Gastroesophageal sphincter (tissue), 4 donors: ENCODE measurements around the gene RIPK1. TPM values are rescaled to one million over a fixed set of nuclear protein-coding genes. Genes with fewer than 3 reads are reported as not detected.

Source experiments
- ATAC-seq: fragments of 150-250 bp; one replicate; pipeline ENCODE4 v1.9.1; 2016; ENCODE audit warnings: mild to moderate bottlenecking, moderate library complexity
- H3K27ac ChIP-seq, 4 donors: fragments of 200-600 bp; sonication (generic) in 3 of 4; 1 replicate in 3 of 4; 2 replicates in 1 of 4; pipeline ENCODE4 v1.5.1; 2016 to 2019
- H3K27me3 ChIP-seq: fragments of 200-600 bp; sonication (generic); one replicate; pipeline ENCODE4 v1.5.1; 2019
- H3K36me3 ChIP-seq, 2 donors: fragments of 200-600 bp; sonication (generic); one replicate each; pipeline ENCODE4 v1.5.1; 2019; ENCODE audit warnings: control low read depth in 1 of 2
- H3K4me1 ChIP-seq, 3 donors: fragments of 200-600 bp; sonication (generic); 1 replicate in 2 of 3; 2 replicates in 1 of 3; pipeline ENCODE4 v1.5.1; 2016 to 2019; ENCODE audit warnings: control low read depth in 2 of 3
- H3K4me3 ChIP-seq, 2 donors: fragments of 200-600 bp; sonication (generic); one replicate each; pipeline ENCODE4 v1.5.1; 2019; ENCODE audit warnings: mild to moderate bottlenecking in 1 of 2, moderate library complexity in 1 of 2
- H3K9me3 ChIP-seq, 3 donors: fragments of 200-600 bp; sonication (generic); one replicate each; pipeline ENCODE4 v1.5.1; 2017 to 2019; ENCODE audit warnings: control low read depth in 2 of 3
- CTCF ChIP-seq, 4 experiments: fragments of 200-600 bp in 2 of 4; fragments of 450-650 bp in 2 of 4; sonication (generic) in 1 of 4; IDR thresholded peaks; one replicate each; pipeline ENCODE4 v1.5.1; 2017 to 2019; ENCODE audit warnings: antibody characterized with exemption in 4 of 4, mild to moderate bottlenecking in 2 of 4, moderate library complexity in 2 of 4
- EP300 ChIP-seq: sonication (generic); formaldehyde crosslinking; IDR thresholded peaks from one replicate; pipeline ENCODE4 v1.6.1; 2017; ENCODE audit warnings: antibody characterized with exemption, mild to moderate bottlenecking
- POLR2A ChIP-seq, 2 donors: fragments of 450-650 bp; IDR thresholded peaks; one replicate each; pipeline ENCODE4 v1.6.1; 2017; ENCODE audit warnings: antibody characterized with exemption in 2 of 2, mild to moderate bottlenecking in 2 of 2, moderate library complexity in 1 of 2
- POLR2AphosphoS5 ChIP-seq: sonication (generic); formaldehyde crosslinking; IDR thresholded peaks from one replicate; pipeline ENCODE4 v1.6.1; 2017; ENCODE audit warnings: antibody characterized with exemption
- WGBS, 2 donors: methylation state at CpG; one replicate each; pipeline ENCODE4 v1.1.5; 2018; ENCODE audit warnings: low coverage in 1 of 2; 5-methylcytosine and 5-hydroxymethylcytosine counted together
- total RNA-seq, 4 donors: library from RNA; depleted of rRNA; stranded (reverse); fragments of >200 nt; gene quantifications; one replicate each; pipeline ENCODE4 v1.1.0, GENCODE V29; 2016

RIPK1 gene
- total RNA-seq, 4 donors from 2014 or later = 20.1 to 28.9 (median 25.7) TPM

- 27 to 30% methylated on average over 10 to 14 of the region's 19 CpGs for WGBS, 2 donors
- H3K9me3 ChIP-seq = no peaks in the 10 kb centered on the region
- H3K4me1 ChIP-seq = peaks cover 0 to 23% (median 3%) of the 10 kb centered on the region in 3 donors
- H3K27me3 ChIP-seq = no peaks in the 10 kb centered on the region
- ATAC-seq = peak; percentile 32
- H3K36me3 ChIP-seq = peaks cover 0 to 13% of the 10 kb centered on the region in 2 donors
- peak overlapping the region; percentile 60 to 92 (median 90) for H3K27ac ChIP-seq
- TF ChIP-seq POLR2A (IDR thresholded peaks at IDR 0.05) (no peak), CTCF (IDR thresholded peaks at IDR 0.05) (no peak), POLR2AphosphoS5 (no peak), EP300 (no peak)
- peak overlapping the region; percentile 83 to 91 for H3K4me3 ChIP-seq
These were observed 50.9 kb downstream of the RIPK1 start for GRCh38 chr6:3119040-3119723.

- WGBS, 2 donors = 92 to 95% methylated on average over 2 to 5 of the region's 5 CpGs
- TF ChIP-seq POLR2AphosphoS5 (no peak), CTCF (IDR thresholded peaks at IDR 0.05) (no peak), POLR2A (IDR thresholded peaks at IDR 0.05) (no peak), EP300 (no peak)
- Histone ChIP-seq H3K4me3 (no peak overlapping the region), H3K27ac (no peak overlapping the region), H3K36me3 (no peaks in the 10 kb centered on the region), H3K27me3 (no peaks in the 10 kb centered on the region), H3K9me3 (no peaks in the 10 kb centered on the region), H3K4me1 (peaks cover 0 to 23% (median 3%) of the 10 kb centered on the region in 3 donors)
- no peak for ATAC-seq
These were observed 52.4 kb downstream of the RIPK1 start for GRCh38 chr6:3120765-3121089.

GRCh38 chr6:3122823-3123182, 54.5 kb downstream of the RIPK1 start:
- ATAC-seq = no peak
- 69 to 90% methylated on average over 2 of the region's 9 CpGs for WGBS, 2 donors
- Histone ChIP-seq H3K36me3 (no peaks in the 10 kb centered on the region), H3K27me3 (no peaks in the 10 kb centered on the region), H3K4me1 (peaks cover 0 to 30% (median 3%) of the 10 kb centered on the region in 3 donors), H3K4me3 (no peak overlapping the region), H3K9me3 (no peaks in the 10 kb centered on the region), H3K27ac (no peak overlapping the region)
- TF ChIP-seq EP300 = no peak
- TF ChIP-seq POLR2AphosphoS5 = no peak
- no peak for TF ChIP-seq CTCF (IDR thresholded peaks at IDR 0.05)
- no peak for TF ChIP-seq POLR2A (IDR thresholded peaks at IDR 0.05)

- Histone ChIP-seq H3K27ac (no peak overlapping the region), H3K4me1 (peaks cover 0 to 23% (median 0%) of the 10 kb centered on the region in 3 donors), H3K27me3 (no peaks in the 10 kb centered on the region), H3K4me3 (no peak overlapping the region), H3K36me3 (peaks cover 0 to 16% of the 10 kb centered on the region in 2 donors), H3K9me3 (no peaks in the 10 kb centered on the region)
- TF ChIP-seq POLR2A (IDR thresholded peaks at IDR 0.05) (no peak), POLR2AphosphoS5 (no peak), CTCF (IDR thresholded peaks at IDR 0.05) (no peak), EP300 (no peak)
- no peak for ATAC-seq
- WGBS, 2 donors = 79 to 82% methylated on average over 8 of the region's 8 CpGs
These were observed 56.4 kb downstream of the RIPK1 start for GRCh38 chr6:3124667-3125066.

DNA sequence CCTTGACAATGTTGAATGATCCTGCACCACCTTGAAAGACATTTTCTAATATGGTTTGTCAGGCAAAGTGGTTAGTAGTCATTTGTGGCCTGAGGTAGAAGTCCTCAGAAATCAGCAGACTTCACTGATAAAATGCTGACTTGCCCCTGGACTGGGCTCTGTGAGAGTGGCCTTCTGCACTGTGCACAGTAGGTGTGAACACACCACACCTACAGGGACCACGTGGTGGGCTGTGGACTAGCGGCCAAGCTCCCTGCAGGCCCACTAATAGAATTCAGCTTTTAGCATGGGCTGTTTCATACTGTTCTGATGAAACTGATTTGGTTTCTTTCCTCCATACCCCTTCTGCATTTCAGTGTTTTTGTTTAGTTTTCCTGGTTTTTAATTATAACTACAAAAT, 57.5 kb downstream of the RIPK1 start:
- WGBS, 2 donors = 0 to 60% methylated on average over 1 to 2 of the region's 2 CpGs
- TF ChIP-seq POLR2AphosphoS5 (no peak), EP300 (no peak), POLR2A (IDR thresholded peaks at IDR 0.05) (no peak), CTCF (IDR thresholded peaks at IDR 0.05) (no peak)
- Histone ChIP-seq H3K4me3 (no peak overlapping the region), H3K36me3 (peaks cover 0 to 28% of the 10 kb centered on the region in 2 donors), H3K4me1 (peaks cover 0 to 16% (median 0%) of the 10 kb centered on the region in 3 donors), H3K9me3 (no peaks in the 10 kb centered on the region), H3K27ac (peak overlapping the region in 1 of 4 donors; percentile 19), H3K27me3 (no peaks in the 10 kb centered on the region)
- no peak for ATAC-seq
